Measurements from ENCODE around the gene SEL1L3.

- TF ChIP-seq CTCF (IDR thresholded peaks at IDR 0.05; ENCODE audit: extremely low read depth in 1 of 2, insufficient read depth in 1 of 2, low read depth in 1 of 2, low read length in 2 of 2), result no peak
- TF ChIP-seq EZH2 (IDR thresholded peaks at IDR 0.05; ENCODE audit: borderline replicate concordance, low read depth, low read length, severe bottlenecking), result no peak
- TF ChIP-seq MYC (IDR thresholded peaks at IDR 0.05; ENCODE audit: low read depth, low read length), result no peak
- no peak for TF ChIP-seq FOS (IDR thresholded peaks at IDR 0.05; ENCODE audit: borderline replicate concordance, insufficient read depth, low read length)
- no peak for TF ChIP-seq POLR2AphosphoS5 (IDR thresholded peaks at IDR 0.05; ENCODE audit: insufficient read depth, low read depth, low read length)
- no peak for TF ChIP-seq POLR2A (IDR thresholded peaks at IDR 0.05; ENCODE audit: low read depth, low read length)
- TF ChIP-seq JUN (IDR thresholded peaks at IDR 0.05; ENCODE audit: borderline replicate concordance, insufficient read depth, insufficient read length, low read depth), result no peak
- TF ChIP-seq MAX (IDR thresholded peaks at IDR 0.05; ENCODE audit: insufficient read depth, insufficient read length), result no peak
- no peak for TF ChIP-seq GATA2 (IDR thresholded peaks at IDR 0.05; ENCODE audit: insufficient read depth, insufficient read length, low read depth, low read length)
Observed at GRCh38 chr4:25860586-25861279, 2.1 kb downstream of the SEL1L3 start.

Measured in endothelial cell of umbilical vein (primary cell).